GM19372 (cell line): ENCODE measurements around the gene PNLIP.

ENCODE experiments used
- ATAC-seq: cut with Tn5 transposase; IDR thresholded peaks from one replicate; pipeline ENCODE4 v1.9.1; 2021; ENCODE audit warnings: mild to moderate bottlenecking, low read depth, moderate library complexity; ENCODE audit not compliant: unreplicated experiment

PNLIP gene

GRCh38 chr10:116612107-116612769 is 66.5 kb downstream of the PNLIP start:
- ATAC-seq: no peak

DNA sequence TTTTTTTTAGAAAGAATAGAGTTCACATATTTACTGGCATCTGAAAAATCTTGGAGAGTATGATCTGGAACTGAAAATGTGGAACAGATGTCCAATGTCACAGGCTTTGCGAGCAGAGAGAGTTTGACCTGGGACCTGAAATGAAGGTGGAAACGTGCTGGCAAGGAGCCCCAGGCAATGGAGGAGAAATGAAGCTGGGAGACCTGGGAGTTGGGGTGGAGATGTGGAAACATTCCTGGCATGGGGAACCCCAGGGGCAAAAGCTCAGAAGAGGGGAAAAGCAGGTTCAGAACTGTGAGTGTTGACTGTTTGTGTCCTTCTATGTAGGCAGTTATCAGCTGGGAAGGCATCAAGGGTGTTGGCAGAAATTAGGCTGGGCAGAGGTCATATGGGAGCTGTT is 67.7 kb downstream of the PNLIP start:
- no peak for ATAC-seq

DNA sequence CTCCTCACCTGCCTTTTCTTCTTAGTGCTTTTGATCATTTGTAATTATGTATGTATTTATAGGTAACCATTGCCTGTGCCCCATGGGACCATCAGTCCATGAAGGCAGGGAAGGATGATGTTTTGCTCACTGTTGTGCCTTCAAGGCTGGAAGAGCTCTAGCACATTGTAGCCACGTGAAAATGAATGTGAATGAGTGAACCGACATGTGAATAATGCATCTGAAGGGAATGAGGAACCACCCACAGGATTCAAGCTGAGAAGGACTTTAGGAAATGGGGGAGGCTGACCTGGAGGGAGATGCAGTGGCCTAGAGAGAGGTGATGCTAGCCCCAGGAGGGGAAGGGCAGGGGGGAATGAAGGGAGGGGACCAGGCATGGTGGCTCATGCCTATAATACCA is 69.1 kb downstream of the PNLIP start:
- ATAC-seq: no peak

DNA sequence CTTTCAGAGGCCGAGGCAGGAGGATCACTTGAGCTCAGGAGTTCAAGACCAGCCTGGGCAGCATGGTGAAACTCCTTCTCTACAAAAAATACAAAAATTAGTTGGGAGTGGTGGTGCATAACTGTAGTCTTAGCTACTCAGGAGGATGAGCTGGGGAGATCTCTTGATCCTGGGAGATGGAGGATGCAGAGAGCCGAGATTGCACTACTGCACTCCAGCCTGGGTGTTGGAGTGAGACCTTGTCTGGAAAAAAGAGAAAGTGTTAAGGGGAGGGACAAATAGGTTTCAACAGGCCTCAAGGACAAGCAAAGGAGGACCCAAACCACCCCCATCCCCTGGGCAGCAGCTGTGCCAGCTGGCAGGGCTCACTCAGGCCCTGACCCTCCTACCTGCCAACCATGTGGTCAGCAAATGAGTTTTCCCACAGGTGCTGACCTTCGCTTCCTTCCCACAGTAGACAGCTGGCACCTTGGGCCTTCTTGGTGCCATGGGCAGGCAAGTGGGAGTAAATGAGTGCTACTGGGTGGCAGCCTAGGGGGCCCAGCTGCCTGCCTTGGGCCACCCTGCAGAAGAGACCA is 69.6 kb downstream of the PNLIP start:
- ATAC-seq: no peak
